Transverse colon (tissue), 4 donors: Measurements from ENCODE around the gene SNAI3.

Source experiments
- POLR2A ChIP-seq: fragments of 450-650 bp; IDR thresholded peaks from one replicate; pipeline ENCODE4 v1.6.1; 2016; ENCODE audit warnings: antibody characterized with exemption, mild to moderate bottlenecking, moderate library complexity
- POLR2AphosphoS5 ChIP-seq, 3 donors: sonication (generic); formaldehyde crosslinking; IDR thresholded peaks; one replicate each; pipeline ENCODE4 v1.6.1; 2016; ENCODE audit warnings: antibody characterized with exemption in 3 of 3
- TF ChIP-seq, protein P1 (sequence below), 5 experiments: fragments of 200-600 bp in 3 of 5; fragments of 450-650 bp in 2 of 5; sonication (generic) in 3 of 5; IDR thresholded peaks; 1 replicate in 2 of 5; 2 replicates in 3 of 5; pipeline ENCODE4 v1.5.1; 2016 to 2017; ENCODE audit warnings: antibody characterized with exemption in 5 of 5, inconsistent platforms in 3 of 5, mild to moderate bottlenecking in 2 of 5, moderate library complexity in 1 of 5

DNA sequence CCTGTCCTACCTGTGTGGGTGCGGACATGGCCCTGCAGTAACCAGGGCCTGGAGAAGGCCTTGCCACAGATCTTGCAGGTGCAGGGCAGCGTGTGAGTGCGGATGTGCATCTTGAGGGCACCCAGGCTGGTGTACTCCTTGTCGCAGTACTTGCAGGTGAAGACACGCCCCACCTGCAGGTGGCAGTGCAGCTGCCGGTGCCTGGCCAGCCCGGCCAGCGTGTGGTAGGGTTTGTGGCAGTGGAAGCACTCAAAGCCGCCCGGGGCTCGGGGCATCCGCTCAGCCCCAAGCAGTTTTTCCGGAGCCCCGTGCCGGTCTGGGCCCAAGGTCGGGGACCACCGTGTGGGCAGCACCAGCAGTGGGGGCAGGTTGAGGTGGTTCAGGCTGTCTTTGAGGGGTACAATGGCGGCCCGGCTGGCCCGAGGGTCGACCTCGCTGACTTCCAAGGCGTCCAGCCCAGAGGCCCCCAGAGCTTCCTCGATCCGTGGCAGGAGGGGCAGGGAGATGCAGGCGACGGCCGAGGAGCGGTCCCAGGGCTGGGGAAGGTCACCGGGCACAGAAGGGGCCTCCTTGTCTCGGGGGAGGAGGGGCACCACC, 5.1 kb downstream of the SNAI3 start:
- TF ChIP-seq POLR2A (no peak), POLR2AphosphoS5 (IDR thresholded peaks at IDR 0.05) (no peak)
- TF ChIP-seq, protein P1, sequence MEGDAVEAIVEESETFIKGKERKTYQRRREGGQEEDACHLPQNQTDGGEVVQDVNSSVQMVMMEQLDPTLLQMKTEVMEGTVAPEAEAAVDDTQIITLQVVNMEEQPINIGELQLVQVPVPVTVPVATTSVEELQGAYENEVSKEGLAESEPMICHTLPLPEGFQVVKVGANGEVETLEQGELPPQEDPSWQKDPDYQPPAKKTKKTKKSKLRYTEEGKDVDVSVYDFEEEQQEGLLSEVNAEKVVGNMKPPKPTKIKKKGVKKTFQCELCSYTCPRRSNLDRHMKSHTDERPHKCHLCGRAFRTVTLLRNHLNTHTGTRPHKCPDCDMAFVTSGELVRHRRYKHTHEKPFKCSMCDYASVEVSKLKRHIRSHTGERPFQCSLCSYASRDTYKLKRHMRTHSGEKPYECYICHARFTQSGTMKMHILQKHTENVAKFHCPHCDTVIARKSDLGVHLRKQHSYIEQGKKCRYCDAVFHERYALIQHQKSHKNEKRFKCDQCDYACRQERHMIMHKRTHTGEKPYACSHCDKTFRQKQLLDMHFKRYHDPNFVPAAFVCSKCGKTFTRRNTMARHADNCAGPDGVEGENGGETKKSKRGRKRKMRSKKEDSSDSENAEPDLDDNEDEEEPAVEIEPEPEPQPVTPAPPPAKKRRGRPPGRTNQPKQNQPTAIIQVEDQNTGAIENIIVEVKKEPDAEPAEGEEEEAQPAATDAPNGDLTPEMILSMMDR (IDR thresholded peaks at IDR 0.05): peak; percentile 35 to 57 (median 53)
